ENCODE data around the gene PDK2. TPM values are rescaled to one million over a fixed set of nuclear protein-coding genes. Genes with fewer than 3 reads are reported as not detected.

PDK2 gene
- 20.4 and 31.6 TPM in 2 replicates for total RNA-seq (2021)
- percentile 40 among the genes with signal in this experiment for Bru-seq, nascent RNA
- percentile 36 among the genes with signal in this experiment for BruChase-seq, experiment 1, labeled RNA remaining after a 2-hour chase
- percentile 41 among the genes with signal in this experiment for BruChase-seq, experiment 2, labeled RNA remaining after a 6-hour chase
- long read RNA-seq, transcript PDK2-203 (11 exons, 3,440 nt), result major isoform, 75 of 106 reads
- long read RNA-seq, transcript PDK2-206 (4 exons, 865 nt), result minor isoform, 18 of 106 reads
- long read RNA-seq, partial matches to known transcripts, result 6 of 106 reads
- long read RNA-seq, other reads (novel, unspliced or antisense), result 7 of 106 reads

GRCh38 chr17:50094753-50095619 is at the start of gene PDK2:
TSS of gene PDK2 (plus strand) at chr17:50095351. CDS start at chr17:50095436, 85 bp downstream.
- H3K4me3 ChIP-seq (ENCODE audit: low read depth, low read length, poor library complexity, severe bottlenecking), result peak within 1 kb of the TSS; percentile 77
- no peaks in the 10 kb centered on the region for H3K36me3 ChIP-seq (ENCODE audit: insufficient read depth, low read length, poor library complexity, severe bottlenecking)
- no TSS peak for BruUV-seq (replicated peaks)
- intact Hi-C loops (cut with micrococcal nuclease; ENCODE audit: unreplicated experiment), result loop anchor here (2.0 kb wide), 2 partner anchors 66 to 202 kb away; no protein-coding TSS in a partner anchor
- DNase-seq (ENCODE audit: low spot score), result peak; percentile 99
- H3K4me1 ChIP-seq (ENCODE audit: insufficient read depth, low read length, poor library complexity, severe bottlenecking), result peaks cover 10% of the 10 kb centered on the region
- CTCF ChIA-PET, result interaction anchor here (0.6 to 1.4 kb wide), 19 partner anchors 10 to 203 kb away, joined by 3 to 10 read pairs (median 4); no protein-coding TSS in a partner anchor
- H3K27ac ChIP-seq (ENCODE audit: low read depth, low read length, poor library complexity, severe bottlenecking), result peak within 1 kb of the TSS; percentile 82
- POLR2A ChIA-PET (ENCODE audit: low non-redundant PET), result interaction anchor here (0.6 kb wide), 1 partner anchor 1793 kb away, joined by 11 read pairs; no protein-coding TSS in a partner anchor
- no peaks in the 10 kb centered on the region for H3K27me3 ChIP-seq (replicated peaks; ENCODE audit: insufficient read depth, low read depth, low read length, poor library complexity)
- H3K9me3 ChIP-seq (ENCODE audit: low read depth, low read length, poor library complexity, severe bottlenecking), result no peaks in the 10 kb centered on the region
- TF ChIP-seq EZH2 (IDR thresholded peaks at IDR 0.05; ENCODE audit: borderline replicate concordance, low read depth, low read length, poor library complexity, severe bottlenecking) (no peak), CTCF (conservative IDR thresholded peaks at IDR 0.05; ENCODE audit: low read depth, low read length) (no peak)

GRCh38 chr17:50046179-50046578 is 49.0 kb upstream of the PDK2 start:
- Histone ChIP-seq H3K4me3 (ENCODE audit: low read depth, low read length, poor library complexity, severe bottlenecking) (no peak overlapping the region), H3K27ac (ENCODE audit: low read depth, low read length, poor library complexity, severe bottlenecking) (no peak overlapping the region), H3K27me3 (replicated peaks; ENCODE audit: insufficient read depth, low read depth, low read length, poor library complexity) (no peaks in the 10 kb centered on the region), H3K4me1 (ENCODE audit: insufficient read depth, low read length, poor library complexity, severe bottlenecking) (peaks cover 6% of the 10 kb centered on the region), H3K9me3 (ENCODE audit: low read depth, low read length, poor library complexity, severe bottlenecking) (no peaks in the 10 kb centered on the region), H3K36me3 (ENCODE audit: insufficient read depth, low read length, poor library complexity, severe bottlenecking) (no peaks in the 10 kb centered on the region)
- CTCF ChIA-PET, result interaction anchor here (1.6 kb wide), 1 partner anchor 34 kb away, joined by 4 read pairs; no protein-coding TSS in a partner anchor
- intact Hi-C loops (cut with micrococcal nuclease; ENCODE audit: unreplicated experiment), result no loop called here
- TF ChIP-seq EZH2 (IDR thresholded peaks at IDR 0.05; ENCODE audit: borderline replicate concordance, low read depth, low read length, poor library complexity, severe bottlenecking), result no peak
- TF ChIP-seq CTCF (conservative IDR thresholded peaks at IDR 0.05; ENCODE audit: low read depth, low read length), result no peak
- no peak for DNase-seq (ENCODE audit: low spot score)
- POLR2A ChIA-PET (ENCODE audit: low non-redundant PET), result no interaction called here
- no TSS peak for BruUV-seq (replicated peaks)

GRCh38 chr17:50046667-50047066 is 48.5 kb upstream of the PDK2 start:
- no peaks in the 10 kb centered on the region for H3K27me3 ChIP-seq (replicated peaks; ENCODE audit: insufficient read depth, low read depth, low read length, poor library complexity)
- no peak for TF ChIP-seq EZH2 (IDR thresholded peaks at IDR 0.05; ENCODE audit: borderline replicate concordance, low read depth, low read length, poor library complexity, severe bottlenecking)
- TF ChIP-seq CTCF (conservative IDR thresholded peaks at IDR 0.05; ENCODE audit: low read depth, low read length), result no peak
- intact Hi-C loops (cut with micrococcal nuclease; ENCODE audit: unreplicated experiment), result no loop called here
- no peaks in the 10 kb centered on the region for H3K36me3 ChIP-seq (ENCODE audit: insufficient read depth, low read length, poor library complexity, severe bottlenecking)
- DNase-seq (ENCODE audit: low spot score), result no peak
- H3K4me3 ChIP-seq (ENCODE audit: low read depth, low read length, poor library complexity, severe bottlenecking), result no peak overlapping the region
- POLR2A ChIA-PET (ENCODE audit: low non-redundant PET), result no interaction called here
- no TSS peak for BruUV-seq (replicated peaks)
- H3K9me3 ChIP-seq (ENCODE audit: low read depth, low read length, poor library complexity, severe bottlenecking), result no peaks in the 10 kb centered on the region
- H3K4me1 ChIP-seq (ENCODE audit: insufficient read depth, low read length, poor library complexity, severe bottlenecking), result peaks cover 6% of the 10 kb centered on the region
- CTCF ChIA-PET, result interaction anchor here (1.0 to 1.6 kb wide), 2 partner anchors 14 to 33 kb away, joined by 3 to 4 read pairs; no protein-coding TSS in a partner anchor
- no peak overlapping the region for H3K27ac ChIP-seq (ENCODE audit: low read depth, low read length, poor library complexity, severe bottlenecking)

Measured in A673 (cell line).